Neural progenitor cell (in vitro differentiated cells): ENCODE data around the gene TSGA10.

Source experiments
- EZH2 ChIP-seq: fragments of 200-600 bp; sonication (generic); IDR thresholded peaks from 2 replicates; pipeline ENCODE4 v1.6.1; 2017; ENCODE audit warnings: antibody characterized with exemption, mild to moderate bottlenecking, moderate library complexity
- EZH2phosphoT487 ChIP-seq: fragments of 200-600 bp; sonication (generic); IDR thresholded peaks from 2 replicates; pipeline ENCODE4 v1.6.1; 2017; ENCODE audit warnings: antibody characterized with exemption
- TF ChIP-seq, protein P1 (sequence below): fragments of 200-600 bp; sonication (generic); IDR thresholded peaks from 2 replicates; pipeline ENCODE4 v1.5.1; 2017; ENCODE audit warnings: antibody characterized with exemption, mild to moderate bottlenecking

DNA sequence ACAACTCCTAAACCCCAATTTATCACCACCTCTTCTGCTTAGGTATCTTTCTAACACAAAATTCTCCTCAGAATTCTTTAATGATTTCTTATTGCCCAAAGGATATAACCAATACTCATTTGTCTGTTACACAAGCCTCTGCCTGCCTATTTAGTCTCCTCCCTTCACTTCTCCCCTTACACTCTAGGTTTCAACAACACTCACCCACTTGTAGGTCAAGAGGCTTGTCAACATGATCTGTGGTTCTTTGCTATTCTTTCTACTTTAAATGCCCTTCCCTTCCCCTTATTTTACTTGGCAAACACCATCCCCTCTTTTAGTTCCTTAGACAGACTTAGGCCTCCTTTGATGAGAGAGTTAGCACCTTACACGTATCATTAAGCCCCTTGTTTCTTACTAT lies 82.2 kb downstream of the TSGA10 start:
- TF ChIP-seq, protein P1, sequence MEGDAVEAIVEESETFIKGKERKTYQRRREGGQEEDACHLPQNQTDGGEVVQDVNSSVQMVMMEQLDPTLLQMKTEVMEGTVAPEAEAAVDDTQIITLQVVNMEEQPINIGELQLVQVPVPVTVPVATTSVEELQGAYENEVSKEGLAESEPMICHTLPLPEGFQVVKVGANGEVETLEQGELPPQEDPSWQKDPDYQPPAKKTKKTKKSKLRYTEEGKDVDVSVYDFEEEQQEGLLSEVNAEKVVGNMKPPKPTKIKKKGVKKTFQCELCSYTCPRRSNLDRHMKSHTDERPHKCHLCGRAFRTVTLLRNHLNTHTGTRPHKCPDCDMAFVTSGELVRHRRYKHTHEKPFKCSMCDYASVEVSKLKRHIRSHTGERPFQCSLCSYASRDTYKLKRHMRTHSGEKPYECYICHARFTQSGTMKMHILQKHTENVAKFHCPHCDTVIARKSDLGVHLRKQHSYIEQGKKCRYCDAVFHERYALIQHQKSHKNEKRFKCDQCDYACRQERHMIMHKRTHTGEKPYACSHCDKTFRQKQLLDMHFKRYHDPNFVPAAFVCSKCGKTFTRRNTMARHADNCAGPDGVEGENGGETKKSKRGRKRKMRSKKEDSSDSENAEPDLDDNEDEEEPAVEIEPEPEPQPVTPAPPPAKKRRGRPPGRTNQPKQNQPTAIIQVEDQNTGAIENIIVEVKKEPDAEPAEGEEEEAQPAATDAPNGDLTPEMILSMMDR: no peak
- no peak for TF ChIP-seq EZH2
- TF ChIP-seq EZH2phosphoT487: no peak
